Glomerular visceral epithelial cell (primary cell): ENCODE measurements around the gene NR3C2.
"Not testable (repeated sequence)": the region's sequence is repeated elsewhere in the genome, so short reads cannot be mapped to it uniquely, and the experiment has no call there.

Source experiments
- DNase-seq: peaks from one replicate; pipeline ENCODE4 v3.0.0-alpha.2; 2016; ENCODE audit errors: extremely low spot score

NR3C2 gene

GRCh38 chr4:148112231-148112982, 329.8 kb downstream of the NR3C2 start:
- DNase-seq = peak; percentile 58

DNA sequence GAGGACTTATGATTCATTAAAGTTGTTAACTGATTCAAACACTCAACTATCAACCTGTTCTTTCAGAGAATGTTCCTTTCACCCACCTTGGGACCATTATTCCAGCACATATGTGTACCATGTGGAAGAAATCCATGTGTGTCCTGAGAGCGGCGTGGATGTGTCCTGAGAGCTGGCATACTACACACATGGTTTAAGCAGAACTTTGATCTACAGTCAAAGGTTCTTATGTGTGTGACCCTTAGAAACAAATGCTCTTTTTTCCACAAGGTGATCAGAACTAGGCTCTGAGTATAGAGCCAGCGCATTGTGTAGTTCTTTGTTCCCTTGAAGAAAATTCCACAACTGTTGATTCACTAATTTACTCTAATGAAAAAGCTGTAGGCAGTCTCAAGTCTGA, 332.0 kb downstream of the NR3C2 start:
- no peak for DNase-seq

DNA sequence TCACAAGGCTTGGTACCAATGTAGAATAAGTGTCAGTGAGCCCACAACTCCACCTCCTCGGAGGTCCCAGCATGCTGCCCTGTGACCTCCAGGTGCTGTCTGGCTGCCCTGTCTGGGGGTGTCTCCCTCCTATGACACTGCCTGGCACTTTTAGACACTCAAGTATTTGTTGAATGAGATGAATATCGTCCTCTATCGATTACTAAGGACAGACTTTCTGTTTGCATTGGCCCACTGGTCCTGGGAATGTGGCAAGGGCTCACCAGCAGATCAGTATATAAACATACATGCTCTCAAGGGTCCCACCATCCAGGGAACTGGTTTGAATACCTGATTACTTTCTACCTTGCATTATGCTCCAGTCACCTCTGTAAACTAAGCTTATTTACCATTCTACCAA, 333.0 kb downstream of the NR3C2 start:
- no peak for DNase-seq

GRCh38 chr4:148108766-148109165, 333.4 kb downstream of the NR3C2 start:
- DNase-seq = no peak

GRCh38 chr4:148103597-148104355, 338.4 kb downstream of the NR3C2 start:
- DNase-seq = no peak

DNA sequence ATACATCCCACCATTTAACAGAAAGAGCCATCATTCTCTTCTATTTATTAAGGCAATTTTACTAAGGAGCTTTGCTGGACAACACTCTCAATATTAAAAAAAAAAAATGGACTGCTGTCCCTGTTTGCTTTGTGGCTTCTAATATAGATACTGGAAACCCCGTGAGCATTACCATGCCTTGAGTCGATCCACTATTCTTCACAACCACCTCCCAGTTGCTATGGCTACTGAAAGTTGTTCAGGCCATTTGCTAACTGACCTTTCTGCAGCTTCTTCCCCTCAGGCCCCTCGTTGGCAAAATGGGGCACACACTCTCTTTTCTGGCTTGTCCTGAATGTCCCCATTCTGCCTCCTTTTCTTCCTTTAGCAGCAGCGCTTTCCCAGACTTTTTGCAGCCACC, 340.4 kb downstream of the NR3C2 start:
- DNase-seq = no peak

GRCh38 chr4:148101235-148101634, 341.0 kb downstream of the NR3C2 start:
- no peak for DNase-seq

- DNase-seq = no peak
These were observed 344.4 kb downstream of the NR3C2 start for GRCh38 chr4:148097801-148098200.

GRCh38 chr4:148095346-148095923, 346.8 kb downstream of the NR3C2 start:
- no peak for DNase-seq

GRCh38 chr4:148094149-148094548, 348.1 kb downstream of the NR3C2 start:
- no peak for DNase-seq

DNA sequence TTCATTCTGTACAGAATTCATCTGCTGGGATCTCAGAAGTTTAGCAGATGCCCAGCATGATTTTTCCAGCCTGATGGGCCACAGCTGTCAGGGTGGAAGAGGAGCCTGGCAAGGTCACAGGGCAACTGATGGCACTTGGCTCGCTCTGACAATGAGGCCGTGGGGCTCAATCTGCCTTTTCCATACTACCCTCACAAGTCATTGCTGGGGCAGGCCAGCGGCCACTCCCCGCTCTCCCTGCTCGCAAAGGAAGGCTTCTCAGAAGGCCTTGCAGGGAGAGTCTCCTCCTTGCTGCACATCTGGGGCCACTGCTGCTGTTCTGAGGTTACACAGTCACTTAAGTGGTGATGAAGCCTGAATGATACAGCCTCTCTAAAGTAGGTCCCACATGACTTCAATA, 349.1 kb downstream of the NR3C2 start:
- DNase-seq = no peak

DNA sequence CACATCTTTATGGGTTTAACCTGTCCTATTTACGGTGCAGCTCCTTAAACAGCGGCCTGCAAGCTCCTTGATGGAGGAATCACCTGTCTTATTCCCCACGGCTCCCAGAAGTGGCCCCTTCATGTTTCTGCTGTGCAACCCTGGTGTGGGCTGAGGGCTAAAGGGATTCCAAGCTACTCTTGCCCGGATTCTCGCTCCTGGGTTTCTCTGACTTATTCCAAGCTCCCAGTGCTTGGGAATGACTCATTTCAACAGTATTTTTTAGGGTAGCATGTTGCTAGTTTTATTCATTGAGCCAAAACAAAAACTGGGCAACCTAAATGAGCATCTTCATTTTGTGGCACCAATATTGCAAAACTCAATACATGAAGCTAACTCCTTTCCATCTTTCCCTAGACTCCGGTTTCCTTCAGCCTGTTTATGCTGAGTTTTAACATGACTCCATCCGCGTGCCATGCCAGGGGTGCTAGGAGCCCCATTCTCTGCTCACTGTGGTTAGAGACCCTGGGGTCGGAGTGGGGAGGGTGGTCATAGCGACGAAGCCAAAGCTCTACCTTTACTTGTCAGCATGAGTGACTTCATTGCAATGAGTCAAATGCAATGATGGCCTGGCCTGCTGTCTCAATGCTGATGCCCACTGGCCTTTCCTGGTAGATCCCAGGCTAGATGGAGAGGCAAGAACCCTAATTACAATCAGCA, 349.7 kb downstream of the NR3C2 start:
- DNase-seq = no peak

DNA sequence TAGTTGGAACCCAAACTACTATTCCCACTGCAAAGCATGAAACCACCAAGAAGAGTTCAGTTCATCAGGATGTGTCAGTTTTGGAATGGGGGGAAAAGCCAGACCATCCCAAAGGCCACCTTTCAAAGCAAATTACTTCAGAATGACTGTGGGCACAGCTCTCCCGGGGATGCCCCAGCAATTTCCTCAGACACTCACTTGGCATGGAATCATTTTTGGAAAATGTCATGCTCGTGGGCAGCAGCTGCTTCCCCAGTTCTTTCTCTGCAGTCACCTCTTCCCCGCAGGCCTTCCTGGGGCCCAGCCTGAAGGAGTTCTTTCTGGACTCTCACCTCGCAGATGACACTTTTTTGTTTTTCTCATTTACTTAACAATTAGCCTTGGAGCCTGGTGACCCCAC, 350.3 kb downstream of the NR3C2 start:
- no peak for DNase-seq

- no peak for DNase-seq
These were observed 351.4 kb downstream of the NR3C2 start for GRCh38 chr4:148090503-148091476.

DNA sequence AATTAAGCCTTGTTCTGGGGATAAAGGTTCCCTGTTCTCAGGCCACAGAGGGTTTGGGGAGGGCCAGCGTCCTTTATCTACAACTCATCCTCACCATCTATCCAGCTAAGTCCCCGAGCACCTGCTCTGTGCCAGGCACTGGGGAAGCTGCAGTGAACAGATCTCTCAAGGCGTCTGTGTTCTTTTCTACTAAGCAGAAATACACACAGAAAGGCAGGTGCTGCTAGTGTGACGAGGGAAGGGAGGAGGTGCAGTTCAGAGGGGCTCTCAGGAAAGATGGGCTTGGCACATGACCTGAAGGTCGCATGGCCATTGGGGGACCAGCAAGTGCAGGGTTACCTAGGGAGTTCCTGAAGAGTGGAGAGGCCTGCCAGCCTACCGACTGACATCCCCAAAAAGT, 352.2 kb downstream of the NR3C2 start:
- DNase-seq = no peak

DNA sequence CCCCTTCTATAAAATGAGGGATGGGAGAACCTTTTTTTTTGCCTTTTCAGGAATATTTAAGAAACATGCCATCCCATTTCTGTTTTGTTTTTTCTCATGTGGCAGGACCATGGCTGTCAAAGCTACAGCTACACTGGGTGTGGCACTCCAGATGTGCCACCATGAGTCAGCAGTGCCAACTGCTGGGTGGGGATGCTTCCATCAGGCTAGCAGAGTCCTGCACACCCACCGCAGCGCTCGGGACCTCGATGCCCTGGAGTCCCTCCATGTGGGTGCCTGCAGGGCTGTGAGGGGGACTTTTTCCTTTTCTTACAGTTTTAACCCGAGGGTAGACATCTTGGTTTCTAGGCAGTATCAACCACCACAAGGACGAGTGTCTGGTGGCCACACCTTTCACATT, 352.6 kb downstream of the NR3C2 start:
- no peak for DNase-seq

DNA sequence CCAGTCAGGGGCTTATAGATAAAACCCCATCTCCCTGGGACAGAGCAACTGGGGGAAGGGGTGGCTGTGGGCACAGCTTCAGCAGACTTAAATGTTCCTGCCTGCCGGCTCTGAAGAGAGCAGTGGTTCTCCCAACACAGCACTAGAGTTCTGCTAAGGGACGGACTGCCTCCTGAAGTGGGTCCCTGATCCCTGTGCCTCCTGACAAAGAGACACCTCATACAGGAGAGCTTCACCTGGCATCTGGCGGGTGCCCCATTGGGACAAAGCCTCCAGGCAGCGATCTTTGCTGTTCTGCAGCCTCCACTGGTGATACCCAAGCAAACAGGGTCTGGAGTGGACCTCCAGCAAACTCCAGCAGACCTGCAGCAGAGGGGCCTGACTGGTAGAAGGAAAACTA, 359.1 kb downstream of the NR3C2 start:
- DNase-seq = not testable (repeated sequence)

DNA sequence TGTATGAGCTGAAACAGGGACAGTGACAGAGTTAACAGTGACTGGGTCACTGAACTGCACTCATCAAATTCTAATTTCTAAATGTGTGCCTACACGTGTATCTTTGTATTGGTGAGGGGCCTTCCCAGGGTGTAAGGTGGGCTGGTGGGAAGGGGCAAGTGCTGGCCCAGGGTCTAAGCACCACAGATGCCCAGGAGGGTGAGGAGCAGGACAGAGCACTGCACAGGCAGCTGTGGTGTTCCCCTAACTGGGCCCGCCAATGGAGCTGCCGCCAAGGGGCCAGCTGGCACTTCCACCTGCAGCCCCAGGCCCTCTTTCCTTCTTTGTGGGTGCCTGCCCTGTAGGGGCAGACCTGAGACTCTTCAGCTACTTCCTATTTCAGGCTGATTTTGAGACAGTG, 360.5 kb downstream of the NR3C2 start:
- no peak for DNase-seq

DNA sequence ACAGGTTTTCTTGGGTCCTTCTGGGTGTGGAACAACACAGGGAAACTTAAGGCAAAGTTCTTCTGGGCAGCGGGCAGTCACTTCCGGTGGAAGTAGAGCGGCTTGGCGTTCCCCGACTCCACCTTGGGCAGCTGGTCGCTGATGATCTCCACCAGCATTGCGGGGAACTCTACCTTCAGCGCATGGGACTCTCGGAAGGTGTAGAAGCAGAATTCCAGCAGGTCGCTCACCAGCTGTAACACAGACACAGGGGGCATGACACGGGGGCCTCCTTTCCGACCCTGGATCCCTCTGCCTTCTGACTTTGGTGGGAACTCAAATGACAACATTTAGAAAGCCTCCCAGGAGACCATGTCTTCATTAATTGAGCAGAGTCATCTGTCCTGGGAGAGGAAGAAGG, 360.9 kb downstream of the NR3C2 start:
- no peak for DNase-seq

- DNase-seq = no peak
These were observed 362.3 kb downstream of the NR3C2 start for GRCh38 chr4:148079961-148080360.

- no peak for DNase-seq
These were observed 364.2 kb downstream of the NR3C2 start for GRCh38 chr4:148078061-148078460.
